K562 (cell line): ENCODE results near the gene RPTOR. TPM values are rescaled to one million over a fixed set of nuclear protein-coding genes. Genes with fewer than 3 reads are reported as not detected.
A peak's percentile ranks its signal among the peaks of the same experiment; 100 is the strongest.

ENCODE experiments used
- ATAC-seq: fragments of 200-7000 bp; cut with Tn5 transposase; 3 replicates; pipeline ENCODE4 v1.9.1; 2020; ENCODE audit warnings: moderate library complexity
- BruUV-seq: library from RNA; stranded (reverse); fragments of 400-500 nt; replicated peaks from 2 replicates; lab custom pipeline; 2021; lab: Mats Ljungman, UMichigan
- CTCF ChIA-PET: fragments of 300-600 bp; formaldehyde crosslinking; extraction: SDS; loops from one replicate; lab custom pipeline; 2021; ENCODE audit warnings: low intra/inter-chr PET ratio; lab: Yijun Ruan, JAX
- POLR2A ChIA-PET: fragments of 300-600, 350-650 bp; sonication (Branson Sonifier 250); formaldehyde crosslinking; extraction: SDS; loops from one replicate; lab custom pipeline; 2021; ENCODE audit warnings: antibody characterized with exemption, inconsistent platforms; lab: Yijun Ruan, JAX
- DNase-seq, 4 experiments: peaks; one replicate each; pipeline versions ENCODE4 v3.0.0 to v3.0.0-alpha.2; 2011 to 2018; ENCODE audit warnings: low spot score in 3 of 4, mixed read lengths in 3 of 4; ENCODE audit errors: extremely low read depth in 1 of 4
- FAIRE-seq: peaks from 2 replicates; lab custom pipeline; 2011; peaks lifted over from hg19 to GRCh38; lab: Jason Lieb, UNC
- H2AFZ ChIP-seq: 2 replicates; pipeline ENCODE4 v1.6.0; 2011; ENCODE audit warnings: low read depth, low read length, control low read depth, inconsistent platforms
- H3K27ac ChIP-seq: fragments of 200-600 bp; 3 replicates; pipeline ENCODE4 v1.8.0; 2011; ENCODE audit warnings: low read depth, mild to moderate bottlenecking, control low read depth, inconsistent platforms, low read length, moderate library complexity, mixed read lengths; ENCODE audit errors: extremely low read depth
- H3K27me3 ChIP-seq, 2 experiments: fragments of 300-600 bp in 1 of 2; 2 replicates in 1 of 2; 3 replicates in 1 of 2; pipeline versions ENCODE4 v1.6.0 to v1.8.0; 2011; ENCODE audit warnings: inconsistent platforms in 2 of 2, low read length in 2 of 2, mild to moderate bottlenecking in 1 of 2, mixed read lengths in 1 of 2, moderate library complexity in 1 of 2; ENCODE audit not compliant: control insufficient read depth in 2 of 2, insufficient read depth in 2 of 2
- H3K36me3 ChIP-seq: fragments of 300-600 bp; 3 replicates; pipeline ENCODE4 v1.8.0; 2011; ENCODE audit warnings: mild to moderate bottlenecking, low read length, inconsistent platforms; ENCODE audit not compliant: control insufficient read depth, insufficient read depth
- H3K4me1 ChIP-seq, 2 experiments: fragments of 200-600 bp in 1 of 2; replicated peaks in 1 of 2; 2 replicates in 1 of 2; 3 replicates in 1 of 2; pipeline versions ENCODE4 v1.5.1 to v1.8.0; 2011; ENCODE audit warnings: inconsistent platforms in 2 of 2, low read length in 2 of 2, mild to moderate bottlenecking in 1 of 2, mixed read lengths in 1 of 2, moderate library complexity in 1 of 2; ENCODE audit not compliant: control insufficient read depth in 2 of 2, insufficient read depth in 2 of 2
- H3K4me2 ChIP-seq: 2 replicates; pipeline ENCODE4 v1.6.1; 2011; ENCODE audit warnings: low read length, control low read depth, inconsistent platforms, mixed read lengths; ENCODE audit not compliant: insufficient read depth
- H3K4me3 ChIP-seq: fragments of 200-600 bp; sonication (generic), shearing (Covaris generic); 2 replicates; pipeline ENCODE4 v1.5.1; 2016; ENCODE audit warnings: control low read depth, inconsistent platforms
- H3K79me2 ChIP-seq: fragments of 200-600 bp; 3 replicates; pipeline ENCODE4 v1.8.0; 2011; ENCODE audit warnings: low read length, inconsistent platforms; ENCODE audit not compliant: control insufficient read depth, insufficient read depth
- H3K9ac ChIP-seq, 2 experiments: 2 replicates each; pipeline versions ENCODE4 v1.6.0 to v1.6.1; 2011; ENCODE audit warnings: low read depth in 2 of 2, low read length in 2 of 2, control low read depth in 1 of 2, inconsistent platforms in 1 of 2, mild to moderate bottlenecking in 1 of 2, mixed read lengths in 1 of 2; ENCODE audit not compliant: insufficient read depth in 1 of 2
- H3K9me1 ChIP-seq: one replicate; pipeline ENCODE4 v1.6.0; 2011; ENCODE audit warnings: inconsistent platforms, mild to moderate bottlenecking, low read length, moderate library complexity; ENCODE audit not compliant: control insufficient read depth, insufficient read depth
- H3K9me3 ChIP-seq: replicated peaks from 2 replicates; pipeline ENCODE4 v1.5.1; 2011; ENCODE audit warnings: low read depth, low read length, inconsistent platforms; ENCODE audit not compliant: control insufficient read depth, insufficient read depth
- H4K20me1 ChIP-seq: replicated peaks from 2 replicates; pipeline ENCODE4 v1.6.1; 2011; ENCODE audit warnings: low read length, inconsistent platforms, mixed read lengths; ENCODE audit not compliant: control insufficient read depth, insufficient read depth
- ZBTB33 ChIP-seq: sonication (generic); formaldehyde crosslinking; IDR thresholded peaks from 2 replicates; pipeline ENCODE4 v1.8.1; 2023; ENCODE audit warnings: mild to moderate bottlenecking, missing genetic modification reagents
- ZNF79 ChIP-seq: fragments of 250-450 bp; sonication (Bioruptor Pico); IDR thresholded peaks from 2 replicates; pipeline ENCODE4 v1.4.0; 2020; ENCODE audit warnings: low read depth, mild to moderate bottlenecking, moderate library complexity
- WGBS: fragments of 100-300 bp; shearing (Covaris generic); methylation state at CpG from one replicate; pipeline ENCODE4 v1.1.6; 2016; ENCODE audit warnings: low coverage, mixed read lengths; ENCODE audit not compliant: insufficient coverage; ENCODE audit errors: missing lambda C conversion rate; 5-methylcytosine and 5-hydroxymethylcytosine counted together
- in situ Hi-C: fragments of 300-500 bp; cut with MboI; formaldehyde crosslinking; loops from 4 replicates; pipeline ENCODE4 v1.15.0; 2018; ENCODE audit warnings: inconsistent platforms, mixed read lengths
- intact Hi-C: fragments of 100-400 bp; cut with micrococcal nuclease; formaldehyde crosslinking; loops from 2 replicates; pipeline ENCODE4 v1.14.2; 2022
- polyA plus RNA-seq, 8 experiments: library from polyadenylated mRNA; depleted of rRNA in 4 of 8; stranded (reverse) in 5 of 8; unstranded in 3 of 8; fragments of >200 nt; fragmentation: Nextera tagmentation in 2 of 8; fragmentation: Illumina TruSeq in 1 of 8; extraction: Ambion mirVana in 2 of 8; extraction: Trizol in 1 of 8; gene quantifications; 2 replicates each; pipeline versions ENCODE4 v1.2.1 to v1.2.3, GENCODE V29; 2011 to 2014; ENCODE audit warnings: inconsistent platforms in 1 of 8, missing spikeins in 1 of 8
- total RNA-seq, 7 experiments: library from RNA; depleted of rRNA in 6 of 7; stranded (reverse); fragments of >200 nt in 6 of 7; fragmentation: Illumina TruSeq in 2 of 7; extraction: Trizol in 2 of 7; gene quantifications; 2 replicates each; pipeline versions ENCODE4 v1.2.1 to v1.2.3, GENCODE V29; 2011 to 2021; ENCODE audit warnings: low replicate concordance in 1 of 7

Gene RPTOR
- total and polyA plus RNA-seq, 9 of the 15 experiments (the other 6 are each of a cell fraction or from before 2014, with no cell fraction given), result 0.24 to 54.1 (median 10.2) TPM

DNA sequence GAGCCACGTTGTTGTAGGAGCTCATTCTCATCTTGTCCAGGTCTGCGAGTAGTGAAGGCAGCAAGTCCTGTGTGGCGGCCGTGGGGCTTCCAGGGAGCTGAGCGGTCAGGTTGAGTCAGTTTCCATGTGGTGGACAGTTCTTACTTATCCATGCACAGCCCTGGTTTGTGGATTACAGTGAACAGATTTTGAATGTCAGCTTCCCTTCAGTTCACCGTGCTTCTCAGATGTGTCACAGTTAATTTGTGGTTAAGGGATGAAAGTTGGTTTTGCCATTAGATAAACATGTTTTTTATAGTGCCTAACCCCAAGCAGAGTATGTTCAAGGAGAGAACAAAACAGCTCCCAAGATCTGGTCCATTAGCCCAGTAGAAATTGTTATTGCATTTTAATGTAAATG is 103.1 kb downstream of the RPTOR start:
- H3K4me1 ChIP-seq, result peaks cover 15 to 17% of the 10 kb centered on the region in 2 experiments; a peak in 4 of 5 replicates
- ATAC-seq, result no peak
- in situ Hi-C loops, result no loop called here
- H3K4me3 ChIP-seq, result no peak overlapping the region
- peak; percentile 59; the same call in 1 of the 2 replicates for TF ChIP-seq ZBTB33 (CRISPR knock-in tag)
- TF ChIP-seq ZNF79 (CRISPR knock-in tag), result no peak
- no peaks in the 10 kb centered on the region for H3K9me1 ChIP-seq
- no peak for DNase-seq
- ChIA-PET POLR2A (interaction anchor here (1.1 kb wide), 1 partner anchor 11 kb away, joined by 4 read pairs; no protein-coding TSS in a partner anchor), CTCF (interaction anchor here (0.7 kb wide), 1 partner anchor 18 kb away, joined by 3 read pairs; no protein-coding TSS in a partner anchor)
- intact Hi-C loops, result loop anchor here (5.0 kb wide), 1 partner anchor 70 kb away; no protein-coding TSS in a partner anchor
- H3K9me3 ChIP-seq, result no peaks in the 10 kb centered on the region
- H3K27ac ChIP-seq, result no peak overlapping the region
- H2AFZ ChIP-seq, result no peak overlapping the region
- H3K79me2 ChIP-seq, result peaks cover 52% of the 10 kb centered on the region
- BruUV-seq, result no TSS peak
- no peak overlapping the region for H3K4me2 ChIP-seq
- H4K20me1 ChIP-seq, result peaks cover 15% of the 10 kb centered on the region; the same call in 1 of the 2 replicates
- no peak overlapping the region for H3K9ac ChIP-seq
- peak; percentile 6 for FAIRE-seq
- 46% methylated on average over 6 of the region's 6 CpGs for WGBS
- H3K27me3 ChIP-seq, result no peaks in the 10 kb centered on the region
- H3K36me3 ChIP-seq, result peaks cover 9% of the 10 kb centered on the region; the same call in 2 of the 3 replicates
